Measurements from ENCODE around the gene ARHGAP18. TPM values are rescaled to one million over a fixed set of nuclear protein-coding genes. Genes with fewer than 3 reads are reported as not detected.
"Not testable (repeated sequence)": the region's sequence is repeated elsewhere in the genome, so short reads cannot be mapped to it uniquely, and the experiment has no call there.

ARHGAP18 gene
- total and polyA plus RNA-seq, 12 donors, result 2.2 to 15.4 (median 4.1) TPM

- no peak overlapping the region for H3K27ac ChIP-seq
- no peak for ATAC-seq
- intact Hi-C loops (cut with DNase I), result loop anchor here in 2 of 10 donors (5.0 to 10.0 kb wide), 2 partner anchors 72 to 79 kb away; no protein-coding TSS in a partner anchor
- no peak overlapping the region for H3K4me3 ChIP-seq
- peaks cover 0 to 45% (median 0%) of the 10 kb centered on the region in 9 donors for H3K36me3 ChIP-seq
- DNase-seq, result no peak
- TF ChIP-seq, protein P1, sequence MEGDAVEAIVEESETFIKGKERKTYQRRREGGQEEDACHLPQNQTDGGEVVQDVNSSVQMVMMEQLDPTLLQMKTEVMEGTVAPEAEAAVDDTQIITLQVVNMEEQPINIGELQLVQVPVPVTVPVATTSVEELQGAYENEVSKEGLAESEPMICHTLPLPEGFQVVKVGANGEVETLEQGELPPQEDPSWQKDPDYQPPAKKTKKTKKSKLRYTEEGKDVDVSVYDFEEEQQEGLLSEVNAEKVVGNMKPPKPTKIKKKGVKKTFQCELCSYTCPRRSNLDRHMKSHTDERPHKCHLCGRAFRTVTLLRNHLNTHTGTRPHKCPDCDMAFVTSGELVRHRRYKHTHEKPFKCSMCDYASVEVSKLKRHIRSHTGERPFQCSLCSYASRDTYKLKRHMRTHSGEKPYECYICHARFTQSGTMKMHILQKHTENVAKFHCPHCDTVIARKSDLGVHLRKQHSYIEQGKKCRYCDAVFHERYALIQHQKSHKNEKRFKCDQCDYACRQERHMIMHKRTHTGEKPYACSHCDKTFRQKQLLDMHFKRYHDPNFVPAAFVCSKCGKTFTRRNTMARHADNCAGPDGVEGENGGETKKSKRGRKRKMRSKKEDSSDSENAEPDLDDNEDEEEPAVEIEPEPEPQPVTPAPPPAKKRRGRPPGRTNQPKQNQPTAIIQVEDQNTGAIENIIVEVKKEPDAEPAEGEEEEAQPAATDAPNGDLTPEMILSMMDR (IDR thresholded peaks at IDR 0.05), result no peak
- no peaks in the 10 kb centered on the region for H3K27me3 ChIP-seq
- peaks cover 0 to 6% (median 0%) of the 10 kb centered on the region in 9 donors for H3K4me1 ChIP-seq
- 88 to 91% methylated on average over 4 of the region's 4 CpGs for WGBS, 2 donors
- H3K9me3 ChIP-seq, result peaks cover 0 to 9% (median 0%) of the 10 kb centered on the region in 11 donors
Measured at GRCh38 chr6:129576456-129576855, 133.5 kb downstream of the ARHGAP18 start.

DNA sequence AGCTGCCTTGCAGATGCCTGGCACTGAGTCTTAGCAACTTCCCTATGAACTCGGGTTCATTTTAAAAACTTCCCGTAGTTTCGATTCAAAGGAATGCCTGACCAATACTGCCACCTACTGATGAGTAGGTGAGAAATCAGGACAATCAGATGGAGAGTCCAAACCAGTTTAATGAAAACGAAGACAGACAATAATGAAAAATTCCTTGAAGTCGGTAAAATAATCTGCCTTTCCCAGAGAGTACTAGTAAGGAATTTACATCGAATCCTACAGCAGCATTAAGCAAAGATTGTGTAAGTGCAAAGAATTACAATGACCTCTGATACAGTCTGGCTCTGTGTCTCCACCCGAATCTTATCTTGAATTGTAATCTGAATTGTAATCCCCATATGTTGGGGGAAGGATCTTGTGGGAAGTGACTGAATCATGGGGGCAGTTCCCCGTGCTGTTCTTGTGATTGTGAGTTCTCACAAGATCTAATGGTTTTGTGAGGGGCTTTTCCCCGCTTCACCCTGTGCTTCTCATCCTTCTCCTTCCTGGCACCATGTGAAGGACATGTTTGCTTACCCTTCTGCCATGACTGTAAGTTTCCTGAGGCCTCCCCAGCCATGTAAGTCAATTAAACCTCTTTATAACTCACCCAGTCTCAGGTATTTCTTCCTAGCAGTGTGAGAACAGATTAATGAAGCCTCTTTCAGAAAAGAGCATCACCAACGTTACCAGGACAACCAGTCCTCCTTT lies 134.4 kb downstream of the ARHGAP18 start:
- Histone ChIP-seq H3K27me3 (no peaks in the 10 kb centered on the region), H3K9me3 (peaks cover 0 to 18% (median 6%) of the 10 kb centered on the region in 11 donors), H3K27ac (no peak overlapping the region), H3K4me3 (peak overlapping the region in 6 of 10 donors; percentile 16 to 42 (median 27)), H3K4me1 (peaks cover 0 to 6% (median 0%) of the 10 kb centered on the region in 9 donors), H3K36me3 (peaks cover 0 to 36% (median 0%) of the 10 kb centered on the region in 9 donors)
- DNase-seq, result peak in 1 of 2 donors; percentile 7
- ATAC-seq, result peak; percentile 58 to 81 (median 72)
- WGBS, 2 donors, result 26 to 31% methylated on average over 10 of the region's 10 CpGs
- intact Hi-C loops (cut with DNase I), result loop anchor here in 6 of 10 donors (2.0 to 10.0 kb wide), 4 partner anchors 71 to 78 kb away; no protein-coding TSS in a partner anchor
- TF ChIP-seq, protein P1 (IDR thresholded peaks at IDR 0.05), result peak; percentile 42 to 79 (median 72)

DNA sequence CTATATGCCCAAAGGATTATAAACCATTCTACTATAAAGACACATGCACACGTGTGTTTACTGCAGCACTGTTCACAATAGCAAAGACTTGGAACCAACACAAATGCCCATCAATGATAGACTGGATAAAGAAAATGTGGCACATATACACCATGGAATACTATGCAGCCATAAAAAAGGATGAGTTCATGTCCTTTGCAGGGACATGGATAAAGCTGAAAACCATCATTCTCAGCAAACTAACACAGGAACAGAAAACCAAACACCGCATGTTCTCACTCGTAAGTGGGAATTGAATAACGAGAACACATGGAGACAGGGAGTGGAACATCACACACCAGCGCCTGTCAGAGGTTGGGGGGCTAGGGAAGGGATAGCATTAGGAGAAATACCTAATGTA lies 135.4 kb downstream of the ARHGAP18 start:
- ATAC-seq, H3K4me1 ChIP-seq, DNase-seq, H3K27ac ChIP-seq, H3K4me3 ChIP-seq, H3K27me3 ChIP-seq: not testable (repeated sequence)
- WGBS, 2 donors, result 97 to 98% methylated on average over 5 of the region's 5 CpGs
- intact Hi-C loops (cut with DNase I), result loop anchor here in 7 of 10 donors (2.0 to 10.0 kb wide), 4 partner anchors 70 to 77 kb away; no protein-coding TSS in a partner anchor
- Histone ChIP-seq H3K36me3 (peaks cover 0 to 27% (median 0%) of the 10 kb centered on the region in 9 donors), H3K9me3 (peaks cover 0 to 23% (median 6%) of the 10 kb centered on the region in 11 donors)

GRCh38 chr6:129570929-129571328 lies 139.0 kb downstream of the ARHGAP18 start:
- intact Hi-C loops (cut with DNase I), result loop anchor here in 2 of 10 donors (5.0 to 10.0 kb wide), 2 partner anchors 66 to 74 kb away; no protein-coding TSS in a partner anchor
- not testable (repeated sequence) for H3K27me3 ChIP-seq, H3K4me3 ChIP-seq, H3K4me1 ChIP-seq, ATAC-seq, DNase-seq, H3K36me3 ChIP-seq, H3K27ac ChIP-seq
- peaks cover 0 to 23% (median 6%) of the 10 kb centered on the region in 11 donors for H3K9me3 ChIP-seq
- 94 to 100% methylated on average over 1 of the region's 1 CpG for WGBS, 2 donors

- TF ChIP-seq, protein P1 (IDR thresholded peaks at IDR 0.05), result no peak
- no peaks in the 10 kb centered on the region for H3K36me3 ChIP-seq
- no peak for DNase-seq
- no peaks in the 10 kb centered on the region for H3K27me3 ChIP-seq
- intact Hi-C loops (cut with DNase I), result loop anchor here in 2 of 10 donors (5.0 kb wide), 1 partner anchor 66 kb away; no protein-coding TSS in a partner anchor
- no peak overlapping the region for H3K27ac ChIP-seq
- H3K9me3 ChIP-seq, result peaks cover 0 to 19% (median 6%) of the 10 kb centered on the region in 11 donors
- no peak overlapping the region for H3K4me3 ChIP-seq
- 94 to 95% methylated on average over 4 of the region's 4 CpGs for WGBS, 2 donors
- no peaks in the 10 kb centered on the region for H3K4me1 ChIP-seq
- no peak for ATAC-seq
Measured at GRCh38 chr6:129568015-129568414, 142.0 kb downstream of the ARHGAP18 start.
